GM18870 (cell line): ENCODE results near the gene PROK2.

Source experiments
- ATAC-seq: cut with Tn5 transposase; IDR thresholded peaks from one replicate; pipeline ENCODE4 v1.9.1; 2021; ENCODE audit warnings: moderate library complexity; ENCODE audit not compliant: unreplicated experiment

Gene PROK2

GRCh38 chr3:71751602-71752001, 33.3 kb downstream of the PROK2 start:
- ATAC-seq: no peak

GRCh38 chr3:71744738-71745137, 40.2 kb downstream of the PROK2 start:
- ATAC-seq: no peak

GRCh38 chr3:71742621-71743020, 42.3 kb downstream of the PROK2 start:
- ATAC-seq: no peak

- ATAC-seq: no peak
Observed at GRCh38 chr3:71734881-71735280, 50.1 kb downstream of the PROK2 start.

GRCh38 chr3:71733319-71733718, 51.6 kb downstream of the PROK2 start:
- ATAC-seq: no peak

- no peak for ATAC-seq
Observed at GRCh38 chr3:71732637-71733036, 52.3 kb downstream of the PROK2 start.

- ATAC-seq: no peak
Observed at GRCh38 chr3:71728632-71729342, 56.2 kb downstream of the PROK2 start.

- ATAC-seq: no peak
Observed at GRCh38 chr3:71726146-71726545, 58.8 kb downstream of the PROK2 start.

GRCh38 chr3:71725271-71725991, 59.5 kb downstream of the PROK2 start, which contains the start of gene EIF4E3:
Gene EIF4E3, minus strand, starts transcription at chr3:71725402. Its CDS starts 35 bp downstream, at chr3:71725367.
- ATAC-seq: no peak

GRCh38 chr3:71724584-71725270, 60.2 kb downstream of the PROK2 start:
- no peak for ATAC-seq

- no peak for ATAC-seq
Observed at GRCh38 chr3:71724171-71724453, 60.8 kb downstream of the PROK2 start.

GRCh38 chr3:71723452-71724170, 61.3 kb downstream of the PROK2 start:
- peak; percentile 61 for ATAC-seq

- no peak for ATAC-seq
Observed at GRCh38 chr3:71722693-71723092, 62.3 kb downstream of the PROK2 start.
